Body of pancreas (tissue), 4 donors: ENCODE measurements around the gene AMPH. TPM values are rescaled to one million over a fixed set of nuclear protein-coding genes. Genes with fewer than 3 reads are reported as not detected.

Experiments used
- ATAC-seq: fragments of 150-250 bp; one replicate; pipeline ENCODE4 v1.9.1; 2016
- DNase-seq, 4 donors: peaks; one replicate each; pipeline ENCODE4 v3.0.0-alpha.2; 2019
- H3K27ac ChIP-seq, 4 donors: fragments of 200-600 bp; sonication (generic); 1 replicate in 3 of 4; 2 replicates in 1 of 4; pipeline versions ENCODE4 v1.5.1 to v1.6.1; 2016 to 2019; ENCODE audit warnings: mild to moderate bottlenecking in 1 of 4, mixed read lengths in 1 of 4, moderate library complexity in 1 of 4
- H3K27me3 ChIP-seq, 2 donors: fragments of 200-600 bp; sonication (generic); one replicate each; pipeline ENCODE4 v1.6.0; 2016; ENCODE audit warnings: mild to moderate bottlenecking in 1 of 2
- H3K36me3 ChIP-seq, 2 donors: fragments of 200-600 bp; sonication (generic); replicated peaks in 1 of 2; 2 replicates each; pipeline ENCODE4 v1.5.1; 2016; ENCODE audit warnings: low read depth in 2 of 2; ENCODE audit not compliant: insufficient read depth in 1 of 2
- H3K4me1 ChIP-seq: fragments of 200-600 bp; sonication (generic); one replicate; pipeline ENCODE4 v1.6.0; 2016
- H3K4me3 ChIP-seq, 2 donors: fragments of 200-600 bp; sonication (generic); 1 replicate in 1 of 2; 2 replicates in 1 of 2; pipeline ENCODE4 v1.5.1; 2016 to 2019
- H3K9me3 ChIP-seq, 3 donors: fragments of 200-600 bp; sonication (generic); 1 replicate in 2 of 3; 2 replicates in 1 of 3; pipeline ENCODE4 v1.5.1; 2016
- CTCF ChIP-seq, 7 experiments: fragments of 450-650 bp in 4 of 7; fragments of 200-600 bp in 3 of 7; sonication (generic) in 3 of 7; IDR thresholded peaks; one replicate each; pipeline ENCODE4 v1.5.1; 2016 to 2019; ENCODE audit warnings: antibody characterized with exemption in 7 of 7
- POLR2A ChIP-seq, 3 donors: fragments of 450-650 bp; IDR thresholded peaks; one replicate each; pipeline ENCODE4 v1.6.1; 2016; ENCODE audit warnings: antibody characterized with exemption in 3 of 3, mild to moderate bottlenecking in 2 of 3
- WGBS, 2 donors: methylation state at CpG; one replicate each; pipeline ENCODE4 v1.1.5; 2017; 5-methylcytosine and 5-hydroxymethylcytosine counted together
- intact Hi-C: fragments of 100-400 bp; cut with DNase I; formaldehyde crosslinking; loops from one replicate; pipeline ENCODE4 v1.15.1; 2023
- total RNA-seq, 2 donors: library from RNA; depleted of rRNA; stranded (reverse); fragments of >200 nt; gene quantifications; one replicate each; pipeline ENCODE4 v1.1.0, GENCODE V29; 2016

AMPH gene
- total RNA-seq, 2 donors from 2014 or later, result 2.6 to 14.2 TPM

GRCh38 chr7:38451840-38452239 lies 179.3 kb downstream of the AMPH start:
- Histone ChIP-seq H3K27me3 (no peaks in the 10 kb centered on the region), H3K9me3 (no peaks in the 10 kb centered on the region), H3K36me3 (no peaks in the 10 kb centered on the region), H3K4me1 (no peaks in the 10 kb centered on the region), H3K27ac (no peak overlapping the region), H3K4me3 (no peak overlapping the region)
- DNase-seq, result no peak
- no peak for TF ChIP-seq POLR2A (IDR thresholded peaks at IDR 0.05)
- TF ChIP-seq CTCF (IDR thresholded peaks at IDR 0.05), result no peak
- intact Hi-C loops, result no loop called here
- no peak for ATAC-seq
- 0 to 2% methylated on average over 2 of the region's 2 CpGs for WGBS, 2 donors

DNA sequence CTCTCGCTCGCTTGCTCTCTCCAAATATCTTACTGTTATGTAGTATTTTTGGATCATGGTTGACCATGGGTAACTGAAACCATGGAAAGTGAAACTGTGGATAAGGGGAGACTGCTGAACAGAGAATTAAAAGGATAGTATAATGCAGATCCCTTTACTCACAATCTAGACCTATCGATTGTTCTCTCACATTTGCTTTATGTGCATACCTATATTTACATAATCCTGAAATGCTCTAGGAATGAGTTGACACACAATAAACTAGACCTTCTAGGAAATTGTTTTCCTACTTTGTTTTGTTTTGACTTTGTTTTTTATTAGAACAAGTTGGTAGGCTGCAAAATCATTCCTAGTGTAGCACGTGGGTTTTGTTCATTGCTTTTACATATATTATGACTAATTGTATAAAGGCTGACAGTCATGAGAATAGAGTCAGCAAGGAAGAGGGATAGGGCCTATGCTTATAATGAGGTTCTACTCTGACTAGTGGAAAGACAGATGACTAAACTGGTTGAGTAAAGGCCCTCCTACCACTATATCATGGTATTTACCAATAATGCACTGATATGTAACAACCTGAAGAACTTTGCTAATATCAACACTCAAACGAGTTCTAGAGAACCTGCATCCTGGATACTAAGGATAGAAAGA lies 182.5 kb downstream of the AMPH start:
- ATAC-seq (no peak), DNase-seq (no peak)
- H3K36me3 ChIP-seq, result no peaks in the 10 kb centered on the region
- intact Hi-C loops, result no loop called here
- WGBS, 2 donors, result 65 to 67% methylated on average over 5 of the region's 5 CpGs
- H3K27ac ChIP-seq, result no peak overlapping the region
- no peak overlapping the region for H3K4me3 ChIP-seq
- H3K27me3 ChIP-seq, result no peaks in the 10 kb centered on the region
- TF ChIP-seq POLR2A (IDR thresholded peaks at IDR 0.05) (no peak), CTCF (IDR thresholded peaks at IDR 0.05) (no peak)
- H3K4me1 ChIP-seq, result no peaks in the 10 kb centered on the region
- no peaks in the 10 kb centered on the region for H3K9me3 ChIP-seq

GRCh38 chr7:38448054-38448453 lies 183.1 kb downstream of the AMPH start:
- Histone ChIP-seq H3K27ac (no peak overlapping the region), H3K4me3 (no peak overlapping the region), H3K36me3 (no peaks in the 10 kb centered on the region), H3K27me3 (no peaks in the 10 kb centered on the region), H3K4me1 (no peaks in the 10 kb centered on the region), H3K9me3 (no peaks in the 10 kb centered on the region)
- WGBS, 2 donors, result 37 to 40% methylated on average over 2 of the region's 2 CpGs
- DNase-seq, result no peak
- ATAC-seq, result no peak
- intact Hi-C loops, result no loop called here
- TF ChIP-seq POLR2A (IDR thresholded peaks at IDR 0.05) (no peak), CTCF (IDR thresholded peaks at IDR 0.05) (no peak)

DNA sequence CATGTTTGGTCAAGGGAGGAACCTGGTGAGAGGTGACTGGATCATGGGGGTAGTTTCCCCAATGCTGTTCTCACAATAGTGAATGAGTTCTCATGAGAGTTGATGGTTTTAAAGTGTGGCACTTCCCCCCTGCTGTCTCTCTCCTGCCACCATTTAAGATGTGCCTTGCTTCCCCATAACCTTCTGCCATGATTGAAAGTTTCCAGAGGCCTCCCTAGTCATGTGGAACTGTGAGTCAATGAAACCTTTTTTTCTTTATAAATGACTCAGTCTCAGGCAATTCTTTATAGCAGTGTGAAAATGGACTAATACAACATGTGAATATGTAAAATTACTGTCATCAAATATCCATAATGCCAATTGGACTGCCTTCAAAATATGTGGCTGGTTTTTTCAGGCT lies 192.2 kb downstream of the AMPH start:
- Histone ChIP-seq H3K4me3 (no peak overlapping the region), H3K27me3 (no peaks in the 10 kb centered on the region), H3K9me3 (no peaks in the 10 kb centered on the region), H3K36me3 (no peaks in the 10 kb centered on the region), H3K27ac (no peak overlapping the region), H3K4me1 (no peaks in the 10 kb centered on the region)
- ATAC-seq (no peak), DNase-seq (no peak)
- TF ChIP-seq CTCF (IDR thresholded peaks at IDR 0.05) (no peak), POLR2A (IDR thresholded peaks at IDR 0.05) (no peak)
- intact Hi-C loops, result no loop called here

GRCh38 chr7:38432671-38433070 lies 198.5 kb downstream of the AMPH start:
- intact Hi-C loops, result no loop called here
- no peak for TF ChIP-seq POLR2A (IDR thresholded peaks at IDR 0.05)
- no peak for TF ChIP-seq CTCF (IDR thresholded peaks at IDR 0.05)
- 60 to 64% methylated on average over 3 of the region's 3 CpGs for WGBS, 2 donors

More at GRCh38 chr7:38432671-38433070, 198.5 kb downstream of the AMPH start:
- Histone ChIP-seq H3K27ac (no peak overlapping the region), H3K4me3 (no peak overlapping the region), H3K27me3 (no peaks in the 10 kb centered on the region), H3K9me3 (no peaks in the 10 kb centered on the region), H3K4me1 (no peaks in the 10 kb centered on the region), H3K36me3 (no peaks in the 10 kb centered on the region)
- no peak for DNase-seq
- no peak for ATAC-seq
